ENCODE results near the gene ATG7.

- TF ChIP-seq POLR2A (IDR thresholded peaks at IDR 0.05) (no peak), CTCF (IDR thresholded peaks at IDR 0.05) (no peak)
Observed at GRCh38 chr3:11283139-11283475, 10.9 kb downstream of the ATG7 start.

Data from heart left ventricle (tissue), 13 donors.